PC-3 (cell line): ENCODE results near the gene DEFB125. TPM values are rescaled to one million over a fixed set of nuclear protein-coding genes. Genes with fewer than 3 reads are reported as not detected.

Experiments
- ATAC-seq: fragments of 200-7000 bp; cut with Tn5 transposase; 2 replicates; pipeline ENCODE4 v1.9.1; 2020; ENCODE audit warnings: mild to moderate bottlenecking, moderate library complexity
- BruUV-seq: library from RNA; stranded (reverse); fragments of 400-500 nt; replicated peaks from 2 replicates; lab custom pipeline; 2021; lab: Mats Ljungman, UMichigan
- CTCF ChIA-PET: fragments of 300-600 bp; sonication (Branson Sonifier 250); formaldehyde crosslinking; loops from one replicate; lab custom pipeline; 2022; ENCODE audit warnings: antibody characterized with exemption; lab: Charles Lee
- POLR2A ChIA-PET: fragments of 300-600 bp; sonication (Branson Sonifier 250); formaldehyde crosslinking; loops from one replicate; lab custom pipeline; 2022; ENCODE audit warnings: antibody characterized with exemption; ENCODE audit not compliant: unreplicated experiment; lab: Charles Lee
- DNase-seq: peaks from one replicate; pipeline ENCODE4 v3.0.0-alpha.2; 2015
- H2AFZ ChIP-seq: fragments of 300-600 bp; sonication (generic); 2 replicates; pipeline ENCODE4 v1.6.0; 2016; ENCODE audit warnings: antibody characterized with exemption, low read length
- H3F3A ChIP-seq: fragments of 300-600 bp; sonication (generic); one replicate; pipeline ENCODE4 v1.6.0; 2017; ENCODE audit warnings: antibody characterized with exemption, low read length, control low read depth, mild to moderate bottlenecking; ENCODE audit not compliant: unreplicated experiment
- H3K27ac ChIP-seq: fragments of 300-600 bp; sonication (generic); 2 replicates; pipeline ENCODE4 v1.5.1; 2016; ENCODE audit warnings: mild to moderate bottlenecking, low read length
- H3K27me3 ChIP-seq: fragments of 300-600 bp; sonication (generic); 2 replicates; pipeline ENCODE4 v1.6.1; 2016; ENCODE audit warnings: low read length, mixed read lengths
- H3K36me3 ChIP-seq: fragments of 300-600 bp; sonication (generic); 2 replicates; pipeline ENCODE4 v1.6.1; 2016; ENCODE audit warnings: low read depth, mixed run types, low read length, mixed read lengths
- H3K4me1 ChIP-seq: fragments of 300-600 bp; sonication (generic); 2 replicates; pipeline ENCODE4 v1.5.1; 2016; ENCODE audit warnings: low read length; ENCODE audit not compliant: insufficient read depth
- H3K4me2 ChIP-seq: fragments of 300-600 bp; sonication (generic); 2 replicates; pipeline ENCODE4 v1.6.0; 2016; ENCODE audit warnings: low read length
- H3K4me3 ChIP-seq: fragments of 300-600 bp; sonication (generic); 2 replicates; pipeline ENCODE4 v1.5.1; 2016; ENCODE audit warnings: mild to moderate bottlenecking, low read length, mixed read lengths
- H3K79me2 ChIP-seq: fragments of 300-600 bp; sonication (generic); 2 replicates; pipeline ENCODE4 v1.6.1; 2017; ENCODE audit warnings: low read length, mixed read lengths
- H3K9ac ChIP-seq: fragments of 300-600 bp; sonication (generic); 2 replicates; pipeline ENCODE4 v1.6.0; 2016; ENCODE audit warnings: mild to moderate bottlenecking, low read length
- H3K9me2 ChIP-seq: fragments of 300-600 bp; sonication (generic); replicated peaks from 2 replicates; pipeline ENCODE4 v1.6.1; 2016; ENCODE audit warnings: mixed run types, low read length, mixed read lengths
- H3K9me3 ChIP-seq: fragments of 300-600 bp; sonication (generic); 2 replicates; pipeline ENCODE4 v1.6.1; 2016; ENCODE audit warnings: low read length, mixed read lengths
- H4K20me1 ChIP-seq: fragments of 300-600 bp; sonication (generic); 2 replicates; pipeline ENCODE4 v1.6.1; 2016; ENCODE audit warnings: low read length, mixed read lengths
- CTCF ChIP-seq: fragments of 300-600 bp; sonication (generic); conservative IDR thresholded peaks from 2 replicates; pipeline ENCODE4 v1.5.1; 2017; ENCODE audit warnings: antibody characterized with exemption, low read depth, mild to moderate bottlenecking, low read length
- EZH2 ChIP-seq: fragments of 300-600 bp; sonication (generic); IDR thresholded peaks from one replicate; pipeline ENCODE4 v1.6.1; 2017; ENCODE audit warnings: antibody characterized with exemption, mild to moderate bottlenecking, low read length; ENCODE audit not compliant: unreplicated experiment
- EZH2phosphoT487 ChIP-seq: fragments of 300-600 bp; sonication (generic); IDR thresholded peaks from 2 replicates; pipeline ENCODE4 v1.6.1; 2018; ENCODE audit warnings: mild to moderate bottlenecking, antibody characterized with exemption, low read length, borderline replicate concordance
- intact Hi-C: fragments of 100-400 bp; cut with micrococcal nuclease; formaldehyde crosslinking; loops from 2 replicates; pipeline ENCODE4 v1.9.0; 2023
- total RNA-seq: library from RNA; depleted of rRNA; stranded (reverse); fragments of >200 nt; gene quantifications from 2 replicates; pipeline ENCODE4 v1.2.3, GENCODE V29; 2014; rRNA removed

Gene DEFB125
- total RNA-seq, 1 experiment from 2014 or later, result not detected

- no peaks in the 10 kb centered on the region for H3K9me3 ChIP-seq
- no peak within 1 kb of the TSS for H3K27ac ChIP-seq
- H4K20me1 ChIP-seq, result no peaks in the 10 kb centered on the region
- H3K79me2 ChIP-seq, result no peaks in the 10 kb centered on the region
- TF ChIP-seq CTCF (no peak), EZH2phosphoT487 (no peak), EZH2 (no peak)
- BruUV-seq, result no TSS peak
- H3K4me1 ChIP-seq, result no peaks in the 10 kb centered on the region
- no peak within 1 kb of the TSS for H3K4me3 ChIP-seq
- H3F3A ChIP-seq, result no peaks in the 10 kb centered on the region
- no peak within 1 kb of the TSS for H3K4me2 ChIP-seq
- intact Hi-C loops, result no loop called here
- POLR2A ChIA-PET, result no interaction called here
- no peak within 1 kb of the TSS for H2AFZ ChIP-seq
- CTCF ChIA-PET, result no interaction called here
- no peak within 1 kb of the TSS for H3K9ac ChIP-seq
- no peaks in the 10 kb centered on the region for H3K9me2 ChIP-seq
- ATAC-seq (no peak), DNase-seq (no peak)
- peaks cover 62% of the 10 kb centered on the region for H3K27me3 ChIP-seq
- H3K36me3 ChIP-seq, result no peaks in the 10 kb centered on the region
Observed at GRCh38 chr20:142290-142689, 54.8 kb downstream of the DEFB125 start, which contains the start of gene DEFB126. DEFB126 (plus strand) TSS chr20:142590; CDS start chr20:142629, 39 bp downstream.

- H3K4me2 ChIP-seq, result no peak overlapping the region
- H3K4me1 ChIP-seq, result no peaks in the 10 kb centered on the region
- BruUV-seq, result no TSS peak
- H3K36me3 ChIP-seq, result no peaks in the 10 kb centered on the region
- H3K27me3 ChIP-seq, result peaks cover 89% of the 10 kb centered on the region
- DNase-seq (no peak), ATAC-seq (no peak)
- H4K20me1 ChIP-seq, result no peaks in the 10 kb centered on the region
- no peaks in the 10 kb centered on the region for H3K9me2 ChIP-seq
- no peak overlapping the region for H3K4me3 ChIP-seq
- H3K9me3 ChIP-seq, result no peaks in the 10 kb centered on the region
- H3K27ac ChIP-seq, result no peak overlapping the region
- TF ChIP-seq EZH2phosphoT487 (no peak), CTCF (no peak), EZH2 (no peak)
- no peak overlapping the region for H3K9ac ChIP-seq
- ChIA-PET CTCF (no interaction called here), POLR2A (no interaction called here)
- no peak overlapping the region for H2AFZ ChIP-seq
- H3K79me2 ChIP-seq, result no peaks in the 10 kb centered on the region
- intact Hi-C loops, result no loop called here
- H3F3A ChIP-seq, result no peaks in the 10 kb centered on the region
Observed at GRCh38 chr20:145877-146276, 58.4 kb downstream of the DEFB125 start.

Other genes starting within 250 kb of the DEFB125 start
- gene DEFB126, start 54.9 kb downstream of the DEFB125 start, total RNA-seq, result not detected in 2 replicates
- gene DEFB127, start 69.8 kb downstream of the DEFB125 start, total RNA-seq, result not detected in 2 replicates
- not detected in 2 replicates for gene DEFB128, start 102.0 kb downstream of the DEFB125 start, total RNA-seq
- gene DEFB129, start 139.6 kb downstream of the DEFB125 start, total RNA-seq, result not detected in 2 replicates
- not detected in 2 replicates for gene DEFB132, start 170.1 kb downstream of the DEFB125 start, total RNA-seq
- gene C20orf96, start 203.1 kb downstream of the DEFB125 start, total RNA-seq, result 3.4 and 5.0 TPM in 2 replicates
- gene ZCCHC3, start 209.9 kb downstream of the DEFB125 start, total RNA-seq, result 18.5 and 21.5 TPM in 2 replicates
- gene SOX12, start 237.9 kb downstream of the DEFB125 start, total RNA-seq, result 13.8 and 18.7 TPM in 2 replicates